SU-DHL-6 (cell line): ENCODE results near the gene MICOS13.
A peak's percentile ranks its signal among the peaks of the same experiment; 100 is the strongest.

ENCODE experiments used
- H2AFZ ChIP-seq: fragments of 200-600 bp; sonication (generic); 2 replicates; pipeline ENCODE4 v1.6.1; 2014; ENCODE audit warnings: low read depth, mild to moderate bottlenecking, moderate library complexity, mixed read lengths, antibody characterized with exemption, low read length; ENCODE audit not compliant: severe bottlenecking
- H3F3A ChIP-seq: fragments of 200-600 bp; shearing (Covaris generic); 2 replicates; pipeline ENCODE4 v1.6.0; 2016; ENCODE audit warnings: antibody characterized with exemption, mild to moderate bottlenecking; ENCODE audit not compliant: insufficient read depth
- H3K27ac ChIP-seq: fragments of 200-600 bp; sonication (generic); 2 replicates; pipeline ENCODE4 v1.5.1; 2016; ENCODE audit warnings: low read depth, mild to moderate bottlenecking, low read length, moderate library complexity, mixed read lengths
- H3K27me3 ChIP-seq: fragments of 200-600 bp; sonication (generic), shearing (Covaris generic); 2 replicates; pipeline ENCODE4 v1.6.0; 2014; ENCODE audit warnings: mild to moderate bottlenecking, low read length
- H3K36me3 ChIP-seq: fragments of 200-600 bp; sonication (generic); 2 replicates; pipeline ENCODE4 v1.6.1; 2014; ENCODE audit warnings: mild to moderate bottlenecking, low read length, mixed read lengths
- H3K4me2 ChIP-seq: fragments of 300-600, 200-600 bp; shearing (Covaris generic), sonication (generic); 2 replicates; pipeline ENCODE4 v1.6.0; 2014; ENCODE audit warnings: low read length, low read depth, mild to moderate bottlenecking; ENCODE audit not compliant: poor library complexity, severe bottlenecking
- H3K4me3 ChIP-seq: fragments of 200-600 bp; sonication (generic); 2 replicates; pipeline ENCODE4 v1.5.1; 2014; ENCODE audit warnings: antibody characterized with exemption, low read length, mild to moderate bottlenecking, mixed read lengths; ENCODE audit not compliant: insufficient read depth, poor library complexity, severe bottlenecking
- H3K79me2 ChIP-seq: fragments of 200-600 bp; sonication (generic); 2 replicates; pipeline ENCODE4 v1.6.1; 2014; ENCODE audit warnings: mild to moderate bottlenecking, low read length, moderate library complexity; ENCODE audit not compliant: insufficient read depth
- H3K9ac ChIP-seq: fragments of 200-600 bp; sonication (generic); 2 replicates; pipeline ENCODE4 v1.7.0; 2014; ENCODE audit warnings: mild to moderate bottlenecking, low read length
- H3K9me2 ChIP-seq: fragments of 200-600 bp; sonication (generic); replicated peaks from 2 replicates; pipeline ENCODE4 v1.6.1; 2014; ENCODE audit warnings: low read length; ENCODE audit not compliant: insufficient read depth
- H3K9me3 ChIP-seq: fragments of 200-600 bp; sonication (generic); 2 replicates; pipeline ENCODE4 v1.6.1; 2014; ENCODE audit warnings: low read length, mixed read lengths; ENCODE audit not compliant: insufficient read depth
- H4K20me1 ChIP-seq: fragments of 200-600 bp; sonication (generic); 2 replicates; pipeline ENCODE4 v1.6.1; 2014; ENCODE audit warnings: low read depth, mild to moderate bottlenecking, antibody characterized with exemption, low read length, moderate library complexity, mixed read lengths
- CTCF ChIP-seq: fragments of 200-600 bp; sonication (generic); IDR thresholded peaks from one replicate; pipeline ENCODE4 v1.5.1; 2017; ENCODE audit warnings: antibody characterized with exemption, mild to moderate bottlenecking, low read length, moderate library complexity; ENCODE audit not compliant: insufficient read depth, poor library complexity, severe bottlenecking
- EZH2phosphoT487 ChIP-seq: fragments of 200-600 bp; sonication (generic), shearing (Covaris generic); conservative IDR thresholded peaks from 2 replicates; pipeline ENCODE4 v1.6.1; 2018; ENCODE audit warnings: mild to moderate bottlenecking, antibody characterized with exemption, low read length, moderate library complexity, mixed read lengths

MICOS13 gene

GRCh38 chr19:5680084-5680436 lies 256 bp downstream of the MICOS13 start:
- Histone ChIP-seq H3F3A (peaks cover 3% of the 10 kb centered on the region; the same call in 1 of the 2 replicates), H3K9me3 (no peaks in the 10 kb centered on the region), H3K4me3 (peak overlapping the region; percentile 100), H2AFZ (peak overlapping the region; percentile 67), H3K27me3 (no peaks in the 10 kb centered on the region), H3K9ac (peak overlapping the region; percentile 96), H4K20me1 (no peaks in the 10 kb centered on the region), H3K27ac (peak overlapping the region; percentile 51; the same call in 1 of the 2 replicates), H3K4me2 (peak overlapping the region; percentile 72), H3K9me2 (no peaks in the 10 kb centered on the region), H3K36me3 (no peaks in the 10 kb centered on the region), H3K79me2 (peaks cover 7% of the 10 kb centered on the region)
- TF ChIP-seq CTCF, result no peak
- TF ChIP-seq EZH2phosphoT487, result no peak

GRCh38 chr19:5679289-5680083 lies 830 bp downstream of the MICOS13 start:
- no peak for TF ChIP-seq EZH2phosphoT487
- TF ChIP-seq CTCF, result no peak
- peak overlapping the region; percentile 96 for H3K9ac ChIP-seq
- no peaks in the 10 kb centered on the region for H3K27me3 ChIP-seq
- peak overlapping the region; percentile 67 for H2AFZ ChIP-seq
- peak overlapping the region; percentile 100 for H3K4me3 ChIP-seq
- peaks cover 7% of the 10 kb centered on the region for H3K79me2 ChIP-seq
- H3F3A ChIP-seq, result peaks cover 3% of the 10 kb centered on the region; the same call in 1 of the 2 replicates
- H3K9me3 ChIP-seq, result no peaks in the 10 kb centered on the region
- peak overlapping the region; percentile 72 for H3K4me2 ChIP-seq
- no peaks in the 10 kb centered on the region for H3K9me2 ChIP-seq
- peak overlapping the region; percentile 51; the same call in 1 of the 2 replicates for H3K27ac ChIP-seq
- H4K20me1 ChIP-seq, result no peaks in the 10 kb centered on the region
- H3K36me3 ChIP-seq, result no peaks in the 10 kb centered on the region

- Histone ChIP-seq H2AFZ (no peak overlapping the region), H3K79me2 (peaks cover 7% of the 10 kb centered on the region), H3K4me2 (no peak overlapping the region), H3K27ac (no peak overlapping the region), H3K36me3 (no peaks in the 10 kb centered on the region), H3F3A (peaks cover 3% of the 10 kb centered on the region; the same call in 1 of the 2 replicates), H4K20me1 (no peaks in the 10 kb centered on the region), H3K27me3 (no peaks in the 10 kb centered on the region), H3K9me2 (no peaks in the 10 kb centered on the region), H3K4me3 (no peak overlapping the region), H3K9ac (no peak overlapping the region), H3K9me3 (no peaks in the 10 kb centered on the region)
- TF ChIP-seq EZH2phosphoT487, result no peak
- no peak for TF ChIP-seq CTCF
Measured at GRCh38 chr19:5678071-5678718, 2.1 kb downstream of the MICOS13 start.
